ENCODE measurements around the gene AP4E1.
"Not testable (repeated sequence)": the region's sequence is repeated elsewhere in the genome, so short reads cannot be mapped to it uniquely, and the experiment has no call there.

Gene AP4E1

DNA sequence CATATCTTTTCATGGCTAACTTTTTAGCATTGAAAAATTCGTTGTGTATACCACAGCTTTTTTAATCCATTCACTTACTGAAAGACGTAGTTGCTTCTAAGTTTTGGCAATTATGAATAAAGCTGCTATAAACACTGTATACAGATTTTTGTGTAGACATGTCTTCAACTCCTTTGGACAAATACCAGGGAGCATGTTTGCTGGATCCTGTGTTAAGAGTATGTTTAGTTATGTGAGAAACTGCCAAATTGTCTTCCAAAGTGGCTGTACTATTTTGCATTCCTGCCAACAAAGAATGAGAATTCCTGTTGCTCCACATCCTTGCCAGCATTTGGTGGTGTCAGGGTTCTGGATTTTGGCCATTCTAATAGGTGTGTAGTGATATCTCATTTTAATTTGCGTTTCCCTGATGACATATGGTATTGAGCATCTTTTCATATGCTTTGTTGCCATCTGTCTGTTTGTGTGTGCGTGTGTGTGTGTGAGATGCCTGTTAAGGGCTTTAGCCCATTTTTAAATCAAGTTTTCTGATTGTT is 98.7 kb downstream of the AP4E1 start:
- H3K36me3 Mint-ChIP-seq: peaks cover 26% of the 10 kb centered on the region
- H3K4me1 Mint-ChIP-seq: no peaks in the 10 kb centered on the region
- no peak overlapping the region for H3K4me3 Mint-ChIP-seq

GRCh38 chr15:51011212-51011611 is 102.7 kb downstream of the AP4E1 start:
- Mint-ChIP-seq H3K27ac (no peak overlapping the region), H3K4me1 (no peaks in the 10 kb centered on the region), H3K36me3 (peaks cover 24% of the 10 kb centered on the region), H3K4me3 (no peak overlapping the region), H3K27me3 (no peaks in the 10 kb centered on the region), H3K9me3 (peaks cover 6% of the 10 kb centered on the region)

More for the DNA sequence above, 98.7 kb downstream of the AP4E1 start:
- H3K9me3 Mint-ChIP-seq: peaks cover 6% of the 10 kb centered on the region
- no peaks in the 10 kb centered on the region for H3K27me3 Mint-ChIP-seq
- no peak overlapping the region for H3K27ac Mint-ChIP-seq

DNA sequence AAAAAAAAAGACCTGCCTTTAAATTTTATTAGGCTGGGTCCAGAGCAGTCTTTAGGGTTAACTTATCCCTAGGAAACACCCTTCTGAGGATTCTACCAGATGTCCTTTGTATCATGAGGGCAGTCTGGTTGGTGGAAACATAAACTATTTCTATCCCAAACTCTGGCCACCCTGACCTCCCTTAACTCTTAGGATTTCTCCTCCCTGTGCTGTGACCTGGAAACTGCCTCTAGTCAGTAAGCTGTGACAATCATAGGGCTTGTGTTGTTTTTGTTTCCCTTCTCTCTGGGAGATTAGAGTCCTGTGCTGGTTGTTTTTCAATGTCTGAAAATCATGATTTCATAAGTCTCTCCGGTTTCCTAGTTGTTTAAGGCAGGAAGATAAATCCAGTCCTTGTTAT is 108.1 kb downstream of the AP4E1 start:
- Mint-ChIP-seq H3K4me3 (no peak overlapping the region), H3K27ac (no peak overlapping the region), H3K36me3 (peaks cover 15% of the 10 kb centered on the region), H3K9me3 (no peaks in the 10 kb centered on the region), H3K27me3 (no peaks in the 10 kb centered on the region), H3K4me1 (no peaks in the 10 kb centered on the region)

- Mint-ChIP-seq H3K9me3 (no peaks in the 10 kb centered on the region), H3K36me3 (peaks cover 13% of the 10 kb centered on the region), H3K27ac (no peak overlapping the region), H3K4me1 (no peaks in the 10 kb centered on the region), H3K27me3 (no peaks in the 10 kb centered on the region), H3K4me3 (no peak overlapping the region)
Measured at GRCh38 chr15:51022206-51022605, 113.7 kb downstream of the AP4E1 start.

- H3K27ac Mint-ChIP-seq: no peak overlapping the region
- no peaks in the 10 kb centered on the region for H3K4me1 Mint-ChIP-seq
- H3K9me3 Mint-ChIP-seq: peaks cover 5% of the 10 kb centered on the region
- H3K4me3 Mint-ChIP-seq: no peak overlapping the region
- peaks cover 14% of the 10 kb centered on the region for H3K36me3 Mint-ChIP-seq
- no peaks in the 10 kb centered on the region for H3K27me3 Mint-ChIP-seq
Measured at GRCh38 chr15:51023499-51023898, 115.0 kb downstream of the AP4E1 start.

GRCh38 chr15:51024735-51025453 is 116.4 kb downstream of the AP4E1 start:
- Mint-ChIP-seq H3K27me3 (no peaks in the 10 kb centered on the region), H3K4me3 (no peak overlapping the region), H3K27ac (no peak overlapping the region), H3K36me3 (peaks cover 9% of the 10 kb centered on the region), H3K4me1 (no peaks in the 10 kb centered on the region), H3K9me3 (peaks cover 5% of the 10 kb centered on the region)

- no peak overlapping the region for H3K4me3 Mint-ChIP-seq
- H3K9me3 Mint-ChIP-seq: peaks cover 5% of the 10 kb centered on the region
- H3K27me3 Mint-ChIP-seq: no peaks in the 10 kb centered on the region
- H3K36me3 Mint-ChIP-seq: peaks cover 8% of the 10 kb centered on the region
- no peaks in the 10 kb centered on the region for H3K4me1 Mint-ChIP-seq
- H3K27ac Mint-ChIP-seq: no peak overlapping the region
Measured at GRCh38 chr15:51025454-51025846, 117.0 kb downstream of the AP4E1 start.

DNA sequence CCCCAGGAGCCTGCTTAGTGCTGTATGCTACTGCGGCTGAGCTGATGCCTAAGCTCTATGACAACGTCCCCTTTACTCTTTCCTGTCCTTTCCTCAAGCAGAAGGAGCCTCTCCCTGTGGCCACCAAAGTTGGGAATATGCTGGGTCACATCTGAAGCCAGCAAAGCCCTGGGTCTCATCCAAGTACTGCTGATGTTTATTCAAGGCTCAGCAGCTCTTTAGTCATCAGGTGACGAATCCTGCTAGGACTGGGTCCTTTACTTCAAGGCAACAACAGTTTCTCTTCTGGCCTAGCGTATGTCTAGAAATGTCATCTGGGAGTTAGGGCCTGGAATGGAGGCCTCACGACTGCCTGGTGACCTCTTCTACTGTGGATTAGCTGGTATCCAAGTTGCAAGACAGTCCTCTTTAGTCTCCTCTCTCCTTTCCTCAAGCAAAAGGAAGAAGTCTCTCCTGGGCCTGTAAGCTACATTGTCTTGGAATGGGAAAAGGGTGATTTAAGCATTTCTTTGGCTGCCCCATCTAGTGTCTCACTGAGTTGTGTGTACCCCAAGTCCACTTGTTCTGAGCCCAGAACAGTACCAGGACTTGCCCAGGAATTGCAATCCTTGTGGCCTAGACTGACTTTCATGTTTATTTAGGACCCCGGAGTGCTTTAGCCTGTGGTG is 122.3 kb downstream of the AP4E1 start:
- H3K27ac Mint-ChIP-seq: no peak overlapping the region

DNA sequence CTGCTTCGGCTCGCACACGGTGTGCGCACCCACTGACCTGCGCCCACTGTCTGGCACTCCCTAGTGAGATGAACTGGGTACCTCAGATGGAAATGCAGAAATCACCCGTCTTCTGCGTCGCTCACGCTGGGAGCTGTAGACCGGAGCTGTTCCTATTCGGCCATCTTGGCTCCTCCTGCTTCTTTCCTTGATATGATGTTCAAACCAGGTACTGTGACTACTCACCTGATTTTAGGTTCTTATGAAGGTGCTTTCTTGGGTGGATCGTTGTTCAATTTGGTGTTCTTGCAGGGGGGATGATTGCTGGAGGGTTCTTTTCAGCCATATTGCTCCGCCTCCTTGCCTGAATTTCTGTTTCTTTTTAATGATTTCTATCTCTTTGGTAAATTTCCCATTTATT is 129.0 kb downstream of the AP4E1 start:
- H3K36me3 Mint-ChIP-seq, H3K27me3 Mint-ChIP-seq, H3K27ac Mint-ChIP-seq, H3K9me3 Mint-ChIP-seq, H3K4me1 Mint-ChIP-seq, H3K4me3 Mint-ChIP-seq: not testable (repeated sequence)

More for the DNA sequence above, 122.3 kb downstream of the AP4E1 start:
- H3K36me3 Mint-ChIP-seq: peaks cover 4% of the 10 kb centered on the region
- H3K27me3 Mint-ChIP-seq: no peaks in the 10 kb centered on the region
- peaks cover 5% of the 10 kb centered on the region for H3K9me3 Mint-ChIP-seq
- no peaks in the 10 kb centered on the region for H3K4me1 Mint-ChIP-seq
- H3K4me3 Mint-ChIP-seq: no peak overlapping the region

DNA sequence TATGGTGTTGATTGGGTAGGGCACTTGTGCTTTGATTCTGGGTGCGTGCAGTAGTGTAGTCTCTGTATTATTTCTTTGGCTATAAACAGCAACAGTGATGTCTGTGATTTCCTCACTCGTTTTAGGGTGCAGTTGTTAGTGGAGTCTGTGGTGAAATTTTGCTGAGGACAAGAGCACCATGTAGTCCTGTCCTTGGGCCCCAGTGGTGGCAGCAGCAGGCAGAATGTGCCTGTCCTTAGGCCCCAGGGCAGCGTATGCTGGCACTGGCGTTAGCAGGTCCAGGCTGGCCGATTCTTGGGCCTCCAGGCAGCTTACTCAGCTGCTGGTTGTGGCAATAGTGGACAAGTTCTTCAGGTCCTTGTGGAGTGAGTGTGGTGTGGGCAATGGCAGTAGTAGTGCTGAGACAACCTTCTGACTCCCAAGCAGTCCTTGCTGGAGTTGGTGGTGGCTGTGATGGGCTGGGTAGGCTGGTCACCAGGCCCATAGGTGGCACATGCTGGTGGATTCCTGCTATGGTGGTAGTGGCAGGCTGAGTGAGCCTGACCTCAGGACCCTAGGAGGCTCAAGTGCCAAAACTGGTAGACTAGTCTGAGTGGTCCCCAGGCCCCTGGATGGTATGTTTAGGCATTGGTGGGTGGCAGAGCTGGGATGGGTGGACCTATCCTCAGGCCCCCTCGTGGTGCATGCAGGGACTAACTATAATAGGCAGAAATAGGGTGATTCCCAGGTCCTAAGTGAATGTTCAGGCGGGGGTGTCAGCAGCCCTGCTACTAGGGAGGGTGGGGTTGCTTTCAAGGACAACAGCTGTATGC is 129.9 kb downstream of the AP4E1 start:
- Mint-ChIP-seq H3K36me3 (peaks cover 5% of the 10 kb centered on the region), H3K4me1 (no peaks in the 10 kb centered on the region), H3K27me3 (peaks cover 1% of the 10 kb centered on the region), H3K27ac (no peak overlapping the region), H3K4me3 (no peak overlapping the region), H3K9me3 (no peaks in the 10 kb centered on the region)

DNA sequence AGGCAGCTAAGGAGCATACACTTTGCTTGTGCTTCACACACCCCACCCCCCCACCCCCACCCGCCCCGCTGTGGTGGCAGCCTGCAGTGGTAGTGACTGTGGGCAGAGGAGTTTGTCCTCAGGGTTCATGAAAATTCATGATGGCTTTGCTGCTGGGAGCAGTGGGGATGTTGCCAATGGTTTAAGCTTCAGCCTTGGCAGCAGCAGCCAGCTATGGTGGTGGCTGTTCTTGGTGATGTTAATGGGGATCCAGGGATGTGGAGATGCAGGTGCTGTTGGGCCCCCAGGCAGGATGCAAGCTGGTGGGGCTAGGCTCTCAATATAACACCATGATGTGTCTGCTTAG is 130.5 kb downstream of the AP4E1 start:
- Mint-ChIP-seq H3K4me3 (no peak overlapping the region), H3K4me1 (no peaks in the 10 kb centered on the region), H3K9me3 (no peaks in the 10 kb centered on the region), H3K27ac (no peak overlapping the region), H3K27me3 (peaks cover 3% of the 10 kb centered on the region), H3K36me3 (peaks cover 5% of the 10 kb centered on the region)

DNA sequence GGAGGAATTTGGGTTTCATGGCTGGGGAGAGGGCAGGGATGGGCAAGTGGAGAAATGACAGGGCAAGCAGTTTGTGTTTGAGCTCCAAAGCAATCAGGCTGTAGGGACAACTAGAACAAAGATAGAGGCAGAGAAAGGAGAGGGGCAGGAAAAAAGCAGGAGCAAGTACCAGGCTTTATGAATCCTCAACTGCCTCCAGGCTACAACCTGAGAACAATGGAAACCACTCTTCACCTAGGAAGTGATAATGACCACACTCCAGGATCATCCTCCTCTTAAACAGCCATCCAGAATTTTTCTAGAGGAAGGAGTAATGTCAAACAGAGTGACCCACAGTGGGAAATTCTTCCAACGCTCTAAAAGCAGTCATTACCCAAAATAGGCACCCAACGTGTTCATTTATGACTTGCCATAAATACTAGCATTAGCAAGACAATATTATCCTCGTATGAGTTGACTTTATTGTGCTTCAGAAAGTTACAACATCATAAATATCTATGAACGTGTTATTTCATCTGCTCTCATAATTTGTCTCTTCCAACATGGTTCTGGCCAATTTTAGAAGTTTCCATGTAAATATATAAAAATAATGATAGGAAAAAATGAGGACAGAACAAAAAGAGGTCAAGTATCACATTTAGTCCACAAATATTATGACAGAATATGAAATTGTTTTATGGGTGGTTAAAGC is 135.7 kb downstream of the AP4E1 start:
- H3K27me3 Mint-ChIP-seq: peaks cover 5% of the 10 kb centered on the region

DNA sequence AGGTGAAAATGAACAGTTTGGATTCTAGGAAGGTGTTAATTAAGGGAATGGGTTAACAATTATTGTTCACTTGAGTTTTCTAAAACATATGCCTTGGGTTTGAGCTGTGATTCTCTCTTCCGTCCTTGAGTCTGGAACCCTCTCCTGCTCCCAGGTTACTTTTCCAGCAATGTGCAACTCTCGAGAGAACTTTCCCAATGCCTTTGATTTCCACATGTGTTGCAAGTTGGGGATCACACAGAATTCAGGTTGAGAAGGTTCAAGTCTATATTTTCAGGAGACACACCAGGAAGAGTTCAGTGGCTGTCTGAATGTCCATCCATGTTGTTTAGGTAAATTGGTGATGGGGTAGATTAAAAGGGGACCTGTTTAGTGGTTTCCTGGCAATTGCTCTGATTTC is 137.5 kb downstream of the AP4E1 start:
- H3K4me3 Mint-ChIP-seq: no peak overlapping the region
- peaks cover 4% of the 10 kb centered on the region for H3K27me3 Mint-ChIP-seq
- no peaks in the 10 kb centered on the region for H3K4me1 Mint-ChIP-seq
- no peak overlapping the region for H3K27ac Mint-ChIP-seq
- peaks cover 1% of the 10 kb centered on the region for H3K36me3 Mint-ChIP-seq
- H3K9me3 Mint-ChIP-seq: no peaks in the 10 kb centered on the region

More for the DNA sequence above, 135.7 kb downstream of the AP4E1 start:
- Mint-ChIP-seq H3K9me3 (no peaks in the 10 kb centered on the region), H3K36me3 (peaks cover 1% of the 10 kb centered on the region), H3K27ac (no peak overlapping the region), H3K4me1 (no peaks in the 10 kb centered on the region), H3K4me3 (no peak overlapping the region)

- no peaks in the 10 kb centered on the region for H3K9me3 Mint-ChIP-seq
- H3K36me3 Mint-ChIP-seq: peaks cover 1% of the 10 kb centered on the region
- no peak overlapping the region for H3K4me3 Mint-ChIP-seq
- peaks cover 4% of the 10 kb centered on the region for H3K27me3 Mint-ChIP-seq
- no peaks in the 10 kb centered on the region for H3K4me1 Mint-ChIP-seq
- H3K27ac Mint-ChIP-seq: no peak overlapping the region
Measured at GRCh38 chr15:51046799-51047449, 138.4 kb downstream of the AP4E1 start.

- Mint-ChIP-seq H3K4me3 (no peak overlapping the region), H3K27ac (no peak overlapping the region), H3K4me1 (no peaks in the 10 kb centered on the region), H3K27me3 (peaks cover 4% of the 10 kb centered on the region), H3K9me3 (no peaks in the 10 kb centered on the region), H3K36me3 (peaks cover 1% of the 10 kb centered on the region)
Measured at GRCh38 chr15:51048308-51048707, 139.8 kb downstream of the AP4E1 start.
